ENCODE results near the gene CTSH.

CTSH gene

GRCh38 chr15:78977591-78978347 is 32.9 kb upstream of the CTSH start:
- DNase-seq (ENCODE audit: low read depth) = no peak

DNA sequence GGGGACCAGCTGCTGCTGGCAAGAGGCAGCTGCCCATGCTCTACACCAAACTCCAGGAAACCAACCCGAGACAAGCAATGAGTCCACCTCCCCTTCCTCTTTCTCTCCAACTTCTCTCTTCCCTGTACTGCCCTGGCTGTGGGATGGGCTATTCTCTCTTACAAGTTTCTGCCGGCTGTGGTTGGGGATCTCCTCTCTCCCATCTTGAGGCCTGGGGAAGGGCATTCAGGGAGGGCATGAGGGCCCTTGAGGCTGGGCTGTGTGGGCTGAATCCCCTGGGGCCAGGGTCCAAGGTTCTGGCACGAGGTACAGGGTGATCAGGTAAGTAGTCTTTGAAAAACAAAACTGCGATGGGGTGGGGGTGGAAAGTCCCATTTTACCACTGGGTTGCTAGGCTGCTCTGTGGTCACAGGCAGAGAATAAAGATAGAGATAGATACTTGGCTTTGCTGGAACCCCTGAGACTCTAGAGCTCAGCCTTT is 32.3 kb upstream of the CTSH start:
- no peak for DNase-seq (ENCODE audit: low read depth)

DNA sequence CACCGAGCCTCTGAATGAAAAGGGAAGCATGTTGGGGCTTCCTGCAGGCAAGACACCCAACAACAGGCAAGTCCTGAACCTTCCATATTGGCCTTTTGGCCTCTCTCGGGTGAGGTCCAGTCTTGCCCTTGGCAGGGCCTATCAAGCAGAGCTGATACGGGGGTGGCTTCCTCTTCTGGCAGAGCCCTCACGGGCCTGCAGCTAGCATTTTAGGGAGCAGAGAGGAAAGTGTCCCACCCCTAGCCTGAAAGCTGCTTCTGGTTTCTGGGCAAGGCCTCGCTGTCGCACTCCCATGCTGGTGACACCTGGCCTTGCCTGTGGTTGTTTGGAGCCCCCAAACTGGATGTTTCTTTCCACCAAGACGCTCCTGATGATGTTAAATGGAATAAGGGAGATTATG is 31.8 kb upstream of the CTSH start:
- DNase-seq (ENCODE audit: low read depth) = no peak

- no peak for DNase-seq (ENCODE audit: low read depth)
These were observed 29.5 kb upstream of the CTSH start for GRCh38 chr15:78974272-78974918.

GRCh38 chr15:78969687-78970349 is 25.0 kb upstream of the CTSH start:
- DNase-seq (ENCODE audit: low read depth) = no peak

GRCh38 chr15:78968539-78969271 is 23.9 kb upstream of the CTSH start:
- no peak for DNase-seq (ENCODE audit: low read depth)

- no peak for DNase-seq (ENCODE audit: low read depth)
These were observed 23.3 kb upstream of the CTSH start for GRCh38 chr15:78968114-78968513.

- DNase-seq (ENCODE audit: low read depth) = no peak
These were observed 15.5 kb upstream of the CTSH start for GRCh38 chr15:78960308-78960707.

DNA sequence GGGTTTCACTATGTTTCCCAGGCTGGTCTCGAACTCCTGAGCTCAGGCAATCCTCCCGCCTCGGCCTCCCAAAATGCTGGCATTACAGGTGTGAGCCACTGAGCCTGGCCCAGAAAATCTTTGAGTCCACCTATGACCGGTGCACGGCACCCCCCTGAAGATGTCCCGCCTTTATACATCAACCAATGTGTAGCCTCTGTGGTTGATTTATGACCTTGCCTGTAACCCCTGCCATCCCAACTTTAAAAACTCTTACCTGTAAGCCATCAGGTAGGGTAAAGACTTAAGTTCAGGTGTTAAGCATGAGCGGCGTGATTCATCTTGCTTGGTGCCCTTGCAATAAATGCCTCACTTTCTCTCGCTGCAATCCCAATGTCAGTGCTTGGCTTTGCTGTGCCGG is 14.5 kb upstream of the CTSH start:
- DNase-seq (ENCODE audit: low read depth) = no peak

GRCh38 chr15:78957416-78958093 is 12.7 kb upstream of the CTSH start:
- no peak for DNase-seq (ENCODE audit: low read depth)

DNA sequence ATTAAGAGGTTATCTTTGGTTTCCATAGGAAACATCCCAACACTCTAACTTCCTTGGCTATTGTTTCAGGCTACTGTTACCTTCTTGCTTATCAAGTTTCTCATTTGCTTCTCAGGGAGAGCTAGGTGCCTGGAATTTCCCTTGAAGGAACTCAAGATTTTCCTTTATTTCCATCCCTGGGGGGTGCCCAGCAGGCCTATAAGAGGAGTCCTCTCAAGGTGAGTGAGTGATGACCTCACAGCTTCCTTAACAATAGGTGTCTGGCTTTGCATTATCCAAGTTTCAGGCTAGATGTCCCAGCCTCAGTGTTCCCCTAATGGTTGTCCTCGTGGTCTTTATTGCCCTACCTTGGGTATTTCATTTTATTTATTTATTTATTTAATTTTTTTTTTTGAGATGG is 12.1 kb upstream of the CTSH start:
- DNase-seq (ENCODE audit: low read depth) = no peak

DNA sequence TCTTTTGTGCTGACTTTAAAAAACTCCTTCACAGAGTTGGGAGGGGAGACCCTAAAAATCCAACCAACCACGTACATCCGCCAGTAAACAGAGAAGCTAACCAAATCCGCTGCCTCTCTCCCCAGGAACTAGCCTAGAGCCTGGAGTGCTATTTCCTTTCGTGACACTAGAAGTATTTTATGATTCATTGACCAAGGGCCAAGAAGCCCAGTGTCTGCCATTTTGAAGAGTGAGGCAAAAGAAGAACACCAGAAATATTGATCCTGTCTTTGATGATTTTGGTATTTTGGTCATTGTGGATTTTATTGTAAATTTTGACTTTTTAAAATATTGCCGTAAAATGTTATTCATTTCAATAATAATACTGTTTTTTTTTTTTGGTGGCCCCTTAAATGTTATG is 10.5 kb upstream of the CTSH start:
- no peak for DNase-seq (ENCODE audit: low read depth)

- DNase-seq (ENCODE audit: low read depth) = no peak
These were observed 7.0 kb upstream of the CTSH start for GRCh38 chr15:78951841-78952238.

DNA sequence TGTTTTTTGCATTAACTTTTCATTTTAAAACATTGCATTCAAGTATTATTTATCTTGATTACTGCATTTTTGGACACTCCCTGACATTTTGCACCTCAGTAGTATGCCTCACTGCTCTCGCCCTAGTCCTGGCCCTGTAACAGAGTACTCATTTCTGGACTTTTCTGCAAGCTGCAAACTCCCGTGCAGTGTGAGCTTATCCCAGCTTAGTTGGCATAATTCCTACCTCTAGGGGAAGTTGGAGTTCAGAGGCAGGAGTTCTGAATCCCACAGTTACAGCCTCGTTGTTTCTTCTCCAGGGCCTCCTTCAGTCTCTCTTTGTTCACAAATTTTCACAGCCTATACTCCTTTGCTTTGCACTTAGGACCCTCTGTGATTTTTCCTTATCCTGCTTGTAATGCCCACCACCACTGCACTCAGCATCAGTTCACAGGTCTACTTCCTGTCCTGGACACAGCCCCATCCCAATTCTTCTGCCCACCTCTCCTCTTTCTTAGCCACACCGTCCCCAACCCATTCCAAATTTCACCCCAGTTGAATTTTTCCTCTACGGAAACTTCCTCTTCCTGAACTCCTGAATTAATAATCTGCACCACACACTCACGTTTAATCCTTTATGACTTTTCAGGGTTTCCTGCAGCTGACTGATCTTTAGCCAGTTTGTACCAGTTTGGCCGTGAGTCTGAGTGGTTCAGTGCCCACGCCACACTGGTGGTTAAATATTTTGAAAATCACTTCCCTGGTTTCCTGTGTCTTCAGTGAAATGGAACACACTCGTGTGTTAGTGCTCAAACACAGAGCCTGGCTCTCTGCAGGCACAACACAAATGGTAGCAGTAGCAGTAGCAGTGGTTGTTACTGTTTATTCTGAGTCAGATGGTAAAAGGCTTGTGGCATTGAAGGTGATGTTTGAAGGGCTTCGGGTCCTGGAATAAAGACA is 6.3 kb upstream of the CTSH start:
- no peak for DNase-seq (ENCODE audit: low read depth)

DNA sequence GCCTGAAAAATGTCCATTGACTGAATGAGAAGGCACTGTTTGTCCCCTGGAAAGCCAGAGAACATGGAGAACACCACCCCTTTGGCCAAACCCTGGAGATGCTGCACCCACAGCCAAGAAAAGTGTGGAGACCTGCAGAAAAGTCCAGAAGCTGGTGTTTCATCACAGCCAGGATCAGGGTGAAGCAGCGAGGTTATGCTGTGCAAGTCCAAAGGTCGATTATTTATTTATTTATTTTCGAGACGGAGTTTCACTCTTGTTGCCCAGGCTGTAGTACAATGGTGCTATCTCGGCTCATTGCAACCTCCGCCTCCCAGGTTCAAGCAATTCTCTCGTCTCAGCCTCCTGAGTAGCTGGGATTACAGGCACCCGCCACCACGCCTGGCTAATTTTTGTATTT is 5.5 kb upstream of the CTSH start:
- no peak for DNase-seq (ENCODE audit: low read depth)

DNA sequence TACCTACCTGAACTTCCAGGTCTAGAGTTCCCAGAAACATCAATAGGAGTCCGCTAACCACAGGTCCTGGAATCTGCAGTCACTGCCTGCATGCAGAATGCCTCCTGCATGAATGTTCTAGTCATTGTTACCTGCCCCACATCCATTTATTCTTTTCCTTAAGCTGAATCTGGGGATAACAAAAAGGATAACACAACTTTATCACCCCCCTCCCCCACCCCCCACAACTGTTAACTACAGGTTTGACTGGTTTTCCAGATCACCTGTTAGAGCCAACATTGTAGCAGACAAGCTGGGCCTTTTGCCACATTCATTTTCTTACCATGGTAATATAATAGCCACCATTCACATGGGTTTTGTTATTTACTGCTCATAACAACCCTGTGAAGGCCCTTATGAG is 4.6 kb upstream of the CTSH start:
- DNase-seq (ENCODE audit: low read depth) = no peak

- DNase-seq (ENCODE audit: low read depth) = no peak
These were observed 2.7 kb upstream of the CTSH start for GRCh38 chr15:78947506-78947905.

GRCh38 chr15:78946493-78946892 is 1.6 kb upstream of the CTSH start:
- DNase-seq (ENCODE audit: low read depth) = no peak

DNA sequence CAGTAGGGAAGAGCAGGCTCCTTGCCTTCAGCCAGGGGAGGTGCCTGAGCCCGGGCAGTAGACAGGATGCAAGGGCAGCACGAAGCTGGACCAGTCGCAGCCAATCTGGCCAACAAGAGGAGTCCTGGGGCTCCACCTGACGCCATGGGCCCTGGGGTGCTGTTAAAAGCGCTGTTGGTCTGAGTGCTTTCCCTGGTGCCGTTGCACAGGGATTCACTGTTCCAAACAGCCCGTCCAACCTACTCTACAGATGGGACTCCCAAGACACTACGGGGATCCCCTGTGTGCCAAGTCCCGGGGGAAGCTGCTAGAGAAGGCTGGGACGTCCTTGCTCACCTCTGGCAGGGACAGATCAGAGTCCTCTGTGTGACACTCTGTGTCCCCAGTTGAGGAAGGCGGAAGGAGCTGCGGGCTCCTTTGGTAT is 632 bp downstream of the CTSH start:
- no peak for DNase-seq (ENCODE audit: low read depth)

DNA sequence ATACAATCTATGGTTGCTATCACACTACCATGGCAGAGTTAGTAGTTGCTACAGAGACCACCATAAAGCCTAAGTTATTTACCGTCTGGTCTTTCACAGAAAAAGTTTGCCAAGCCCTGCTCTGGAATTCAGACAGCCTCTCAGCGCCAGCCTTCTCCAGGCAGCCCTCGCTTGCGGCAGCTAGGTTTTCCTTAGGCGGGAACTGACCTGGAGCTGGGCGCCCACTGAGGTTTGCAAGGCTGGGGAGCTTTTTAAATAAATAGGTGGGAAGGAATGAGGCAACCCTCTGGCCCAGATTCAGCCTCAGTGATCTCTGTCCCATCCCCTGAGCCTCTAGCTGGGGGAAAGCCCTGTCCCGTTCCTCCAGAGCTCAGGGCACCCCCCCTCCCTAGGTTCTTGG is 1.2 kb downstream of the CTSH start:
- DNase-seq (ENCODE audit: low read depth) = no peak

DNA sequence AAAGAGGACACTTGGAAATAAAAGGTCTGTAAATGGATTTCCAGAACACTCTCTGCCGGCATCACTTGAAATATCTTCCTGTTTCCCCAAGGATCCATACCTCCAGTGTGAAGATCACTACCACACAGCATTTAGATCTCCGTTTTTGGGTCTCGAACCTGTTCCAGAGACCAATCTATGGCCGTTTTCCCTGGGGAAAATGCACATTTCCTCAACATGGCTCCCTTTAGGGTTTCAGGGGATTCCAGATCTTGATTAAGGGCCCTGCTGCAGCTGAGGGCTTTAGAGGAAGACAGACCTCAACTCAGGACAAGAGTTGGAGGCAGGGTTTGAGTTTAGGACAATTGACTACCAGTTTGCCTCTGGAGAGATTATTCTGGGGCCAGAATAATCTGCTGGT is 2.1 kb downstream of the CTSH start:
- no peak for DNase-seq (ENCODE audit: low read depth)
